ENCODE results near the gene CNPY1.

CNPY1 gene

DNA sequence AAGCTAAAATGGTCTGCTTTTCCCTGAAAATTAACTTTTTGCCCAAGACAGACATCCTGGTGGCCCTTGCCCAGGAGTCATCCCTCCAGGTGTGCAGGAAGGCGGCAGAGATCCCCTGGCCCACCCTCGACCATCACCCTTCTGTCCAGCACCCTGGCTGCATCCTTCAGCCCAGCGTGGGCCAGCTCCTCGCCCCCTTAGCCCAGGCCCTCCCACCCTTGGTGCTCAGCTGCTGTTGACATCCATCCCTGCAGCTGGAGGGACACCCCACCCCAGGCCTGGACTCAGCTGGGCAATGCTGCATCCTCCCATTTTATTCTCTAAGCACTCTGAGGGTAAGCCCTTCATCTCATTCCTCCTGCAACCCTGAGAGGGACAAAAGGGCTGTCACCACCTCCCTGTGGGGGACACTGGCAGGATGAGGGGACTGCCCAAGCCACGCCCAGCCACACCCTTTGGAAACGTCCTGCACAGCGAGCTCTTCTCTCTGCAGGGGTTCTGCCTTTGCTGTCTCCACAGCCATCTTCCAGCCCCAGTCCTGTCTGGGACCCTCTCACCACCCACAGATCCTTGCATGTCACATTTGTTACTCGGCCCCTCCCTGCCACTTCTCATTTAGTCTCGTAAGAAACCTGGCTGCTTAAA lies 57.8 kb downstream of the CNPY1 start:
- DNase-seq (ENCODE audit: low spot score) = no peak

DNA sequence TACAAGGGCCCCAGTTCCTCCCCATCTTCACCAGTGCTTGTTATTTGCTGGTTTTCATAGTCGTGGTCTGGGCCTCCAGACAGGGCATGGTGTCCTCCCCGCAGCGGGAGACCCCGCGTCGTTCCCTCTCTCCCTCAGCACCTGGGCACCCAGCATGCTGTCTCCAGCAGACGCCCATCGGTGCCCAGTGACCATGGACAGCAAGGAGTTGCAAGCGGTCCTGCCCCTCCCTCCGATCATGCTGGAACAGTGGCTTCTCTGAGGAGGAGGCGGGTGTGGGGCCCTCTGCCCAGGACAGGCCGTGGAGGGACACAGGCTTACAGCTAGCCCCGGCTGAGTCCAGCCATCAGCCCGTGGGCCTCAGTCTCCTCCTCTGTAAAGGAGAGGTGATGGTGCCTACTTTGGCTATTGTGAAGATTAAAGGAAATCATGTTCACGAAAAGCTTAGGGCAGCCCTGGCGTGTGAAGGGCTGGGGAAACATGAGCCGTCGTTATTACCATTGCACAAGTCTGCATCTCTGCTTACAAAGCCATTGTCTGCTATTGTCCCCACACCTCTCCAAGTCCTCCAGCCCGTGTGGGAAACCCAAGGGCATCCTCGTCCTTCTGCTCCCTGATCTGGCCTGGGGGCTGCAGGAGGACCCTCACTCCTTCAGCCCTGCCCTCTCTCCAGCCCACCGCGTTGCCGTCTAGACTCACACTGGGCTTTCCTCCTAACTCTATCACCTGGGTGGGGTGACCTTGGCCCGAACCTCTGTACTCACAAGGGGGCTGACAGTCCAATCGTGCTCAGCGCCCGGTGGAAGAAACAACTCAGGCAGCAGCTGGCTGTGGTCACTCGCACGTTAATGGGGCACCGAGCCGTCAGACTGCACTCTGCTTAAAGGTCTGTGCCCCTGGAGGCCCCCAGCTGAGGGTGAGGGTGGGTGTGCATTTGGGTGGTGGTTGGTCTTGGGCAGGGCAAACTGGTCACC lies 58.6 kb downstream of the CNPY1 start:
- DNase-seq (ENCODE audit: low spot score) = no peak

DNA sequence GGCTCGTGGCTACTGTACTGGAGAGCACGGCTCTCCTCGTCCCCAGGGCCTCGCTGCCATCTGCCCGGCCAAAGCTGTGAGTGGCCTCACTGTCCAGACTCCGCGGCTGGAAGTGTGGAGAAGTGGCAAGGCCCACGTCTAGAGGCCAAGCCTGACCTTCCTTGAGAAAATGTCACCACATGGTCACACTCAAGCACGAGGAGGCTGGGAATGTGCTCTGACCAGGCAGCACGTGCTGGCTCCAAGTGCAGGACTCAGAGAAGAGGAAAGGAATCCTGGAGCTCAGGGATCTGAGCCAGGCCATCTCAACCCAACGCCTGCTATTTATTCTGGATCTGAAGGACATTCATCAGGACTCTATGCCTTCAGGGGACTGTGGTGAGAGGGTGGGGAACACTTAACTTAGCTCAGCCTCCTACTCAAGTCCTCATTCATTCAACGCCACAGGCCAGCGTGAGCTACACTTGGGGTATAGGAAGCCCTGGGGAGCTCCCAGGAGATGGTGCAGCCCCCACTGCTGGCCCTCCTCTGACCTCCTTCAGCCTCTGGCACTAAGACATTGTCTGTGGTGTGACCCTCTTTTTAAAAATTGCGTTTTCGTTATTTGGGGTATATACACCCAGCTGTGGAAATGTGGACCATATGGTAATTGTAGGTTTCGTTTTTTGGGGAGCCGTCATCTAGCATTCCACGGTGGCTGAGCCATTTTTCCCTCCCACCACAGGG lies 59.4 kb downstream of the CNPY1 start:
- DNase-seq (ENCODE audit: low spot score) = no peak

DNA sequence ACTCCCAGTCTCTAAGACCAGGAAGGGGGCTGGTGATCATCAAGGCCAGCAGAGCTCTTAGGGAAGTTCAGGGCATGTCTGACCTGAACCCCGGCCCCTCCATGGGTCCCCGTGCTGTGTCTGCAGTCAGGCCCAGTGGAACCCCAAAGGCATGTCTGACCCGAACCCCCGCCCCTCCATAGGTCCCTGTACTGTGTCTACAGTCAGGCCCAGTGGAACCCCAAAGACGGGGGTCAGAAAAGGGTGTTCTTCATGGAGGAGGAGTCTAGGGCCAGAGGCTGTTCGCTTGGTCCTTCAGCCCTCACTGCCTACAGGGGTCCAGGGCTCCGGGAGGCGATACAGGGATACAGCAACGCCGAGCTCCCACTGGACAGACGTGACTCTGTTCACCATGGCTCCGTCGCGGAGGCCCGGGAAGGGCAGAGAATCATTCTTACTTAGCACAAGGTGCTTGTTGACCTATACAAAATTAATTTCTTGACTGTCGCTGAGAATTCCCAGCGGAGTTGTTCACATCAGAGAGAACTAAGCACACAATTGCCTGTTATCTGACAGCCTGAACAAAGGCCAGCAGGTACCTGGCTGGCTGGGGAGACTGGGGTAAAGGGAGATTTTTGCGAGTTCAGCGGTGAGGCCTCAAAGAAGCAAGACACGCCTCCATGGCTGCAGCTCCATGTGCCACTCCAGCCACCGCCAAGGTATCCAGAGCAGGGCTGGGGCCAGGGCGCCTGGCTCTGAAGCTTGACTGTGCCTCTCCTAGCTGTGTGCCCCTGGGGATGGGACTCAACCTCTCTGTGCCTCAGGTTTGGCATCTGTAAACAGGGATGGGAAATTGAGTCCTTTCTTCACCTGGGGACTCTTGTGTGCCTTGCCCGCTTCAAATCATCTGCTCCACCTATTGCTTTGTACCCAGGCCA lies 61.6 kb downstream of the CNPY1 start:
- DNase-seq (ENCODE audit: low spot score) = no peak

DNA sequence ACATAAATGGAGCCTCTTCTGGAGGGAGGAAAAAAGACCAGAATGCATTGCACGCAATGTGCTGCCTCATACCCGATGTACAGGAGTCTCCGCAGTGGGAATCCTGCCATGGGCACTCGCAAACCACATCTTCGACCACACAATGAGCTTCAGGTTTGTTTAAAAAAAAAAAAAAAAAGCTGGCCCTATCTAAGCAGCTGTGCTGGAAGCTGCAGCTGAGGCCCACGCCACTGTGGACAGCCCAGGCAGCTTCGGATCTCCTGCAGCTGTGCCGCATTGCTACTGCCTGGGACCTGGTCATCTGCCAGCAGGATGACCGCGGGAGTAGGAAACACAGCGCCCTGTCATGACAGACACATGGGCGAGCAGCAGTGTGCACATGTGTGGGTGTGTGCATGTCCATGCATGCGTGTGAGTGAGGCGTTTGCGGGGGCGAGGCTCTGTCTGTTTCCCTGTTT lies 62.5 kb downstream of the CNPY1 start:
- DNase-seq (ENCODE audit: low spot score) = no peak

DNA sequence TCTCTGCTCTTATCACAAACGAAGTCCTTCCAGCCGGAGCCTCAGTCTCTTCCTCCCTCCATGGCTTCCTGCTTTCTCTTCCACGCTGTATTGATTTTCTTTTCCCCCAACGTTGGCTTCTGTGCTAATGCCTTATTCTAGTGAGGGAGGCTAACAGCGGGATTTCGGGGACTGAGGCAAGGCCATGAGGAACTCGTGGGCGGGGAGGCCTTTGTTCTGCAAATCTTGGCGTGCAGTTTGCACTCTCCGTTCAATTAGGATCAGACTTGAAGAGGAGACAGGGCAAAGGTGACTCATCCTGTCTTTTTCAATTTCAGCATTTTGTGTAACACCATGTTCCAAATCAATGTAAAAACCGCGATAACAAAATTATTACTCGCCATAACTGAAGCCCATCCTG lies 63.1 kb downstream of the CNPY1 start:
- DNase-seq (ENCODE audit: low spot score) = no peak

DNA sequence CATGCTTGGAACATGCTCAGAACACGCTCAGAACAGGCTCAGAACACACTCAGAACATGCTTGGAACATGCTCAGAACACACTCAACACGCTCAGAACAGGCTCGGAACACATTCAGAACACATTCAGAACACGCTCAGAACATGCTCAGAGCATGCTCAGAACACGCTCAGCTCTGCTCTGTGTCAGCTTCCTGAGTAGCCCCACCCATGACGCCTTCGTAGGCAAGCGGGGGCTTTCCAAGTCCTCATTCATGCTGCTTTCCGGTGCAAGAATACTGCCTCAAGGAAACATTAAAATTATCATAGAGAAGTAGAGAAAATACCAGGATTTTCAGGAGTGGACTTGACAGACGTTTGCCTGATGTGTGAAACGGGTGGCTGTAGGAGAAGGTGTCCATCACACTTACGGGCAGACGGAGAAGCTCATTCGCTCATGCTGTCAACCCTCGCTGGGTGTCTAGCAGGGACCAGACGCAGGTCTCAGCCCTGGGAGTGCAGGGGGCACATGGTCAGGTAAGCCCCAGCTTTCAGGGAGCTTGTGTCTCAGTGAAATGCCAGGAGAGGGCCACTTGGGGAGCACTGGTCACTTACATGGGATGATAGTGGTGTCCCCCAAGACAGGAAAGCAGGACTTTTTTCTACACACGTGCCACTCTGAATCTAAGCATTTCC lies 63.7 kb downstream of the CNPY1 start:
- DNase-seq (ENCODE audit: low spot score) = no peak

DNA sequence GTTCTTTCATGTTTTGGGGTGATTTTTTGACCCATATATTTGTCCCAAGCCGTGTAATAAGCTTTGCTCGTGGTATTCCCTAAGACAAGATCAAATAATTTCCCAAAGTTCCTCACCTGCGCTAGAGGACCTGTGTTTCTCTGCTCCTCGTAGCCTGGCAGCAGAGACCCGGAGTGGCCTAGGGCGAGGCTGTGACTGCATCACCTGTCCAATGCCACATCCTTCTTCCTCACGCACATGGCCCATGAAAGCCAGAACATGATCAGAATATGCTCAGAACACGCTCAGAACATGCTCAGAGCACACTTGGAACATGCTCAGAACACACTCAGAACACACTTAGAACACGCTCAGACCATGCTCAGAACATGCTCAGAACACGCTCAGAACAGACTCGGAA lies 64.6 kb downstream of the CNPY1 start:
- no peak for DNase-seq (ENCODE audit: low spot score)

DNA sequence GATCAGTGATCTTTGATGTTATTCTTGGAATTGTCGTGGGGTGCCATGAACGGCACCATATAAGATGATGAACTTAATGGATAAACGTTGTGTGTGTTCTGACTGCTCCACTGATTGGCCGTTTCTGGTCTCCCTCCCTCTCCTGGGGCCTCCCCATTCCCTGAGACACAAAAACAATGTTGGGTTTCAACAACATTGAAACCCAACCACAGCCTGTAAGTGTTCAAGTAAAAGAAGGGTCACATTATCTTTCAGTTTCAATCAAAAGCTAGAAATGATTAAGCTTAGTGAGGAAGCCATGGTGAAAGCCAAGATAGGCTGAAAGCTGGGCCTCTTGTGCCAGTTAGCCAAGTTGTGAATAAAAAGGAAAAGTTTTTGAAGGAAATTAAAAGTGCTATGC lies 68.9 kb downstream of the CNPY1 start:
- DNase-seq (ENCODE audit: low spot score) = no peak

DNA sequence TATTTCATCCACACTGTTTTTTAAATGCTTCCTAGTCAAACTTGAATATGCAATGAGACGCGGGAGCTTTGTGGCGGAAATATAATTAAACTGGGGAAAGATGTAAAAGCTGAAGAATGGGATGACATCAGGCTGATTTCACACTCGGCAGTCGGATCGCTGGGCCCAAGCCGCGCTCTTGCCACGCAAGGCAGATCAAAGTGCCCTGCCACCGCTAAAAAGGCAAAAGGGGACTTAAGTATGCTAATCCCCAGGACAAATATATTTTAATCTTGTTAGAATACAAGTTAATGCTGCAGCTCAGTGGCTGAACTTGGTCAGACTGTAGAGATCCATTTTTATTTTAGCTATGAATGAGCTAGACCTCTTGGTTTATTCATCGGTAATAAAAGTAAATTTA lies 74.6 kb downstream of the CNPY1 start:
- DNase-seq (ENCODE audit: low spot score) = no peak

DNA sequence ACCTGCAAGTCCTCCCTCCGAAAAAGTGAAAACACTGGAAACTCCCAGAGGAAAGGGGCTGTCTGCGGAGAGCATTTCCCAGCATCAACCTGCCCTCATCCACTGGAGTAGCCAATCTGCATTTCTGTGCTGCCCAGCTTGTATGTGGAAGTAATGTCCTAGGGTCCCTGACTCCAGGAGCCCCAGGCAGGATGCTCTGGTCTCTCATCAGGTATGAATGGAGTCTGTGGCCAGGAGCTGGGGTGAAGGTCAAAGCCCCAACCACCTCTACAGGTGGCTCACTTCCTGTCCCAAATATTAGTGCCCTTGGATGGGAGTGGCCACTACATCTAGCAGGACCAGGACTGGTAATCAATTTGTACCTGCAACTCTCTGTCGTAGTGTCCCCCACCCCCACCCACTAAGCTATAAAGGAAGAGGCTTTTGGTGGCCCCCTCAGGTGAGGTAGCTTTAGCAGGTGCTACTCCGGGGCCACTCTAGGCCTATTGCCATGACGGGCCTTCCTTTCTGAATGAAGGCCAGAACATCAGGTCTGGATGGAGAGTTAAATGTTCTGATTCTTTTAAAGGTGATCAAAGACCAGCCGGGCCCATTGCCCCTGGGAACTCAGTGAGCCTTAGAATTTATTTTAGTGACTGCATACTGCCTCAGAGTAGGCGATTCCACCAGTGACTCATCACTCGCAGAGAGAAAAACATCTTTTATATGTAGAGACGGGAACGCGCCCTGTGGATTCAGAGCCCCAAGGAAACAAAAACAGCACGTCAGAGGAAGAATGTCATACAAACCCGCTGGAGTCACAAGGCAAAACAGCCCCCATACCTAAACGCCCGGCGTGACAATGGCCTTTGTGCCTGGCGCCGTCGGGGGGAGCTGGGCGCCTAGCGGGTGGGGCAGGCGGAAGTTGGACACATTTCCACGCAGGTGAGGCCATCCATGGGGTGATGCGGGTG lies 75.4 kb downstream of the CNPY1 start:
- no peak for DNase-seq (ENCODE audit: low spot score)

DNA sequence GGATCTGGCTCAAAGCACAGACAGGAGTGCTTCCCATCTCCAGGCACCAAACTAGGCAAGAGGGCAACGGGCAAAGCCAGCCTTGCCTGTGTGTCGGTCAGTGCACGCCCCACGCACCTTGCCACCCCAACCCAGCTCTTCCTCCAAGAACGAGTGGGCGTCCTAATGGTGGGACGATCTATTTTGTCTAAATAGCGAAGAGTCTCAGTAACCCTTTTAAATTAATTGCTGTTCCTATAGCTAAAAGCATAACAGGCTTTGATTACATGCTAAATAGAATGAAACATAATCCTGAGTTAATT lies 76.2 kb downstream of the CNPY1 start:
- no peak for DNase-seq (ENCODE audit: low spot score)

DNA sequence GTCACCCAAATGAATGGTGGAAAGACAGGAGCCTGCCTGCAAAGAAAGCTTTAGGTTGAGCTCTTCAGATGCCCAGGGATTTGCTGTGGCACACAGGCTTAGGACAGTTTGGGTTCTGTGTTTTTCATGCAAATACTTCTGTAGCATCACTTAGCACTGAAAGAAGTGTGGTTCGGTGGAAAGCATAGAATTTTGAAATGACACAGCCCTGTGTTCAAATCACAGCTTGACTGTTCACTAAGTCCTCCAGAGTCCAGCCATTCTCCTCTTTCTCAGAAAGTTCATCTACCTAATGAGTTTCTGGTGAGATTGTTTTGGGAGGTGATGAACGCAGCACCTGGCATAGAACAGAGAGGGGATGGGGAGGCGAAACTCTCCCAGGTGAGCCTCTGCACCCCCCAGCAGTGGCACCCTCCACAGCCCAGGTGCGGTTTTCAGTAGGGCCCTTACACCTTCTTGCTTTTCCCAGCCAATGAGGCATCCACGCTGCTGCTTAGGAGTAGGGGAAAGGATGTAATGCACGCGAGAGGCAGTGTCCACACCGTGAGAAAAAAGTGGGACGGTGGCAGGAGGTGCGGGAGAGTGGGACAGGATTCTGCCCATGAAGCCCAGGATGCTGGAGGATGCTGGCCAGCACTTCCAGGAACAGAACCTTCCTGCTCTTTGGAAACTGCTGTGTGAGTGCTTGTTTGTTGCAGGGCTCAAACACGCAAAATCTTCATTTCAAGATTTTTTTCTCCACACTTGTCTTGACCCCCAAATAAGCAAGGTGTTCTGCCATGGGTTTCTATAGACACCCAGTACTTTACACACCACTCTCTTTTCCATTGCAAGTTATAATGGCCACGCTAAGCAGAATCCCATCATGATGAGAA lies 76.8 kb downstream of the CNPY1 start:
- no peak for DNase-seq (ENCODE audit: low spot score)

DNA sequence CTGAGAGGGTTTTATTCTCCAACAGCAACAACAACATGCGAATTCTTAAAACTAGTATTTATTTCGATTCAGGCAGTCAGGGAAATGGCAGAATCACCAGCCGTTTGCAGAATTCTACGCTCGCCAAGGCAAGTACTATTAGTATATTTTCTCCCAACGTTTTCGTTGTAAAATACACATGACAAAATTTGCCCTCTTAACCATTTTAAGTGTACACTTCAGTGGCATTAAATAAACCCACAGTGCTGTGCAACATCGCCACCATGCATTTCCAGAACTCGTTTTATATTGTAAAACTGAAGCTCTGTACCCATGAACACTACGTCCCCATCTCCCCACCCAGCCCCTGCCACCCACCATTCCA lies 77.6 kb downstream of the CNPY1 start:
- DNase-seq (ENCODE audit: low spot score) = no peak

DNA sequence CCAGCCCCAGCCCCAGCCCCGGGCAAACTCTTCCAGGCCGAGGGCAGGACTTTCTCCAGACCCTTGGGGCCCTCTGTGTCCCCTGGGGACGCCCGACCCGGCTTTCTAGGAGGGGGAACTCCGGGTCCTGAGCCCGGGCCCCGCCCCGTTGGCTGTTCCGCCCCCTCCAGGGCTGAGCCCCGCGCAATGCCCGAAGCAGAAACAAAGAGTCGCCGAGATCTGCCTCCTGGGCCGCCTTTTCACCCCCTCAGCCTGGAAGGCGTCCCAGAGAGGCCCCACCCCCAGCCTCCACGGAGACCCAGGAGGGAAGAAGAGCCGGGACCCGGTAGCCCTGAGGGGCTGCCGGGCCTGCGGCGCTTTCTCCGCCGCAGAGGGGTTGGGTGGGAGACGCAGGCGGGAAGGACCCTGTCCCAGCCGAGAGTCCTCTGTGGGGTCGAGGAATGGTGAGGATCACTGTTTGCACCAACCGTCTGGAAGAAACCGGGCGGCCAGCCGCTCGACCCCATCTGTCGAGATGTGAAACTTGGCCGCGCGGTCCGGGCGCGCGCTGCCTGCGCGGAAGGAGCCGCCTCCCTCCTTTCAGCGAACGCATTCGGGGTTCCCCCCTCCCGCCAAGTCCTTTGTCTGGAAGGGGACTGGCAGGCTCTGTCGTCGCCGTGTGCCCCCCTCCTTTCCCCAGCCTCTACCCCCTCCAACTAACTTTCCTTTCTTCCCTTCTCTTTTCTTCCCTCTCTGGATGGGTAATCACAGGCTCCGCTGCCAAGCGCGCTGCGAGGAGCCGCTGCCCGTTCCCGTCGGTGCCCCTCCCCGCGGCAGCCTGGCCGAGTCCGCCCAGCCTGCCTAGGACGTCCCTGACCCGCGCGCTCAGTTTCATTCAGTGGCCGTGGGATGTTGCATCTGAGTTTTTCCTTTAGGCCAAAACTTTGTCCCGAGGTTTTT lies 78.2 kb downstream of the CNPY1 start:
- DNase-seq (ENCODE audit: low spot score) = no peak

DNA sequence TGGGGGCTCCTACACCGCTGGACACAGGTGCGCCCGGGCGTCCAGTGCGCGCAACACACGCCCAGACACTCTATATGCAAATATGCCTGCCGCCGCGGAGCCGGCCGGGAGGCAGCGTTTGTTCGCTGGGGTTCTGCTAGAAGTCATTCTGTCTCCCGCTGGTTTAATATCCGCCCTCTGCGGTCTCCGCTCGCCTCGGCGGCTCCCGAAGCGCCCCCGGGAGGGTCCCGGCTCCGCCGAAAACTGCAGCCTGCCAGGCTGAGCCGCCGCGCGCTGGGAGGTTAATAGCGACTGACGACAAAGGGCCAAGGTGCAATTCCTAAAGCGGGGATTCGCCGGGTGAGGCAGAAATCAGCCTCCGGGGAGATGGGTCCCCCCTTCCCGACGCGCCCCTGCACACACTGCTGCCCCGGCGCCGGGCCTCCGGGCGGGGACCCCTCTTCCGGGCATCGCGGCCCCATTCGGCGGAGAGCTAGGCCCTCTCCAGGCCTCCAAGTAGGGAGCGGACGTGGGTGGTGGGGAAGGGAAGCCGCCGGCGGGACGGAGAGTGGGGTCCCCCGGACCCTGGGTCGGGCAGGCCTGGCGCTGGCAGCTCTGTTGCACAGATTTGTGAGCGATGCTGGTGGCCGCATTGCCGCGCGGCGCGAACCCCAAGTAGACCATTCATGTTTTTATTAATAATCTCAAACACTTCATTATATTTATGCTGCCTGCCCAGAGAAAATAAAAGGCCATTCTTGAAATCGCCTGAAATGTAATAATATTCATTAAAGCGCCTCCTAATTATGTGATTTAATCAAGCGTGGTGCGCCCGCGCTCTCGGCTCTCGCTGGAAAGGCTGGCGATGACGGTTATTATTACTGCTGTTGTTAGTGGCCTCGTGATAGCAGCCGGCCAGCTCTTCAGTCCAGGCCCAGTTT lies 79.3 kb downstream of the CNPY1 start:
- DNase-seq (ENCODE audit: low spot score) = no peak
